ENCODE results near the gene SAP25.
"Not testable (repeated sequence)": the region's sequence is repeated elsewhere in the genome, so short reads cannot be mapped to it uniquely, and the experiment has no call there.

- TF ChIP-seq CTCF (conservative IDR thresholded peaks at IDR 0.05; ENCODE audit: low read depth in 2 of 2); EZH2 (IDR thresholded peaks at IDR 0.05; ENCODE audit: low read depth, unreplicated experiment); REST (IDR thresholded peaks at IDR 0.05; ENCODE audit: unreplicated experiment): not testable (repeated sequence)
Measured at GRCh38 chr7:100528108-100528866, 45.4 kb downstream of the SAP25 start.
